ENCODE results near the gene DCAF11.
A peak's percentile ranks its signal among the peaks of the same experiment; 100 is the strongest.

Gene DCAF11

DNA sequence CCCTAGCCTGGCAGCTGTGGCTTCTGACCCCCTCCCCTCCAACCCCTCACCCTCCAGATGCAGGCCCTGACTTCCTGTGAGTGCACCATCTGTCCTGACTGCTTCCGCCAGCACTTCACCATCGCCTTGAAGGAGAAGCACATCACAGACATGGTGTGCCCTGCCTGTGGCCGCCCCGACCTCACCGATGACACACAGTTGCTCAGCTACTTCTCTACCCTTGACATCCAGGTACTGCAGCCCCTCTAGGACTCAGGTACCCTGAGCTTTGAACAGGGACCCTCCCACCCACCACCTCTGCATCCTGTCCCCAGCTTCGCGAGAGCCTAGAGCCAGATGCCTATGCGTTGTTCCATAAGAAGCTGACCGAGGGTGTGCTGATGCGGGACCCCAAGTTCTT, 40.5 kb downstream of the DCAF11 start:
- ATAC-seq (ENCODE audit: low read depth): no peak
- no peak for TF ChIP-seq CTCF (IDR thresholded peaks at IDR 0.05; ENCODE audit: poor library complexity, severe bottlenecking)
- Histone ChIP-seq H3K27me3 (ENCODE audit: insufficient read depth, poor library complexity, severe bottlenecking) (no peaks in the 10 kb centered on the region), H3K4me3 (ENCODE audit: severe bottlenecking) (no peak overlapping the region), H3K27ac (ENCODE audit: poor library complexity, severe bottlenecking) (no peak overlapping the region), H3K36me3 (ENCODE audit: low read depth) (peaks cover 83% of the 10 kb centered on the region), H3K4me1 (ENCODE audit: insufficient read depth, poor library complexity, severe bottlenecking) (no peaks in the 10 kb centered on the region), H3K9me3 (ENCODE audit: severe bottlenecking) (no peaks in the 10 kb centered on the region)
- DNase-seq (ENCODE audit: low spot score): no peak

- Histone ChIP-seq H3K36me3 (ENCODE audit: low read depth) (peaks cover 73% of the 10 kb centered on the region), H3K4me3 (ENCODE audit: severe bottlenecking) (no peak overlapping the region), H3K9me3 (ENCODE audit: severe bottlenecking) (no peaks in the 10 kb centered on the region), H3K4me1 (ENCODE audit: insufficient read depth, poor library complexity, severe bottlenecking) (no peaks in the 10 kb centered on the region), H3K27me3 (ENCODE audit: insufficient read depth, poor library complexity, severe bottlenecking) (no peaks in the 10 kb centered on the region), H3K27ac (ENCODE audit: poor library complexity, severe bottlenecking) (no peak overlapping the region)
- ATAC-seq (ENCODE audit: low read depth) (no peak), DNase-seq (ENCODE audit: low spot score) (no peak)
- no peak for TF ChIP-seq CTCF (IDR thresholded peaks at IDR 0.05; ENCODE audit: poor library complexity, severe bottlenecking)
Observed at GRCh38 chr14:24156840-24157239, 42.3 kb downstream of the DCAF11 start.

GRCh38 chr14:24157331-24157730, 42.8 kb downstream of the DCAF11 start:
- DNase-seq (ENCODE audit: low spot score) (no peak), ATAC-seq (ENCODE audit: low read depth) (no peak)
- TF ChIP-seq CTCF (IDR thresholded peaks at IDR 0.05; ENCODE audit: poor library complexity, severe bottlenecking): no peak
- no peaks in the 10 kb centered on the region for H3K9me3 ChIP-seq (ENCODE audit: severe bottlenecking)
- peaks cover 72% of the 10 kb centered on the region for H3K36me3 ChIP-seq (ENCODE audit: low read depth)
- no peak overlapping the region for H3K4me3 ChIP-seq (ENCODE audit: severe bottlenecking)
- H3K27ac ChIP-seq (ENCODE audit: poor library complexity, severe bottlenecking): no peak overlapping the region
- peaks cover 2% of the 10 kb centered on the region for H3K4me1 ChIP-seq (ENCODE audit: insufficient read depth, poor library complexity, severe bottlenecking)
- no peaks in the 10 kb centered on the region for H3K27me3 ChIP-seq (ENCODE audit: insufficient read depth, poor library complexity, severe bottlenecking)

- Histone ChIP-seq H3K36me3 (ENCODE audit: low read depth) (peaks cover 74% of the 10 kb centered on the region), H3K4me1 (ENCODE audit: insufficient read depth, poor library complexity, severe bottlenecking) (peaks cover 3% of the 10 kb centered on the region), H3K27me3 (ENCODE audit: insufficient read depth, poor library complexity, severe bottlenecking) (no peaks in the 10 kb centered on the region), H3K4me3 (ENCODE audit: severe bottlenecking) (no peak overlapping the region), H3K27ac (ENCODE audit: poor library complexity, severe bottlenecking) (peak overlapping the region; percentile 71), H3K9me3 (ENCODE audit: severe bottlenecking) (no peaks in the 10 kb centered on the region)
- DNase-seq (ENCODE audit: low spot score) (no peak), ATAC-seq (ENCODE audit: low read depth) (no peak)
- no peak for TF ChIP-seq CTCF (IDR thresholded peaks at IDR 0.05; ENCODE audit: poor library complexity, severe bottlenecking)
Observed at GRCh38 chr14:24159777-24160498, 45.4 kb downstream of the DCAF11 start.

DNA sequence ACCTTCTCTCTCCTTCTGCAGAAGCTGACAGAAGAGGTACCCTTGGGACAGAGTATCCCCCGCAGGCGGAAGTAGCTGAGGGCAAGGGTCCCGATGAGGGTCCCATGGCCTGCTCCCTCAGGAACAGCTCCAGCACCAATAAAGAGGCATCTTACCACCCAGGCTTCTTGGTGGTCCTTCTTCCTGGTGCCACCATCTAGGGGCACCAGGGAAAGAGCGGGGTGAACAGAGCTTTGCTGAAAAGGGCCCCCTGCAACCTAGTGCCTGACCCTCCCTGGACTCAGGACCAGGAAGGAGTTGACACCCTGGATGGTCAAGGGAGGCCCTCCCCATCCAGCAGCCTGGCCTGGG, 45.9 kb downstream of the DCAF11 start:
- Histone ChIP-seq H3K4me3 (ENCODE audit: severe bottlenecking) (no peak overlapping the region), H3K27ac (ENCODE audit: poor library complexity, severe bottlenecking) (peak overlapping the region; percentile 71), H3K27me3 (ENCODE audit: insufficient read depth, poor library complexity, severe bottlenecking) (no peaks in the 10 kb centered on the region), H3K9me3 (ENCODE audit: severe bottlenecking) (no peaks in the 10 kb centered on the region), H3K36me3 (ENCODE audit: low read depth) (peaks cover 74% of the 10 kb centered on the region), H3K4me1 (ENCODE audit: insufficient read depth, poor library complexity, severe bottlenecking) (peaks cover 3% of the 10 kb centered on the region)
- no peak for TF ChIP-seq CTCF (IDR thresholded peaks at IDR 0.05; ENCODE audit: poor library complexity, severe bottlenecking)
- DNase-seq (ENCODE audit: low spot score) (no peak), ATAC-seq (ENCODE audit: low read depth) (no peak)
